GM23338 (cell line): Measurements from ENCODE around the gene PRR35. TPM values are rescaled to one million over a fixed set of nuclear protein-coding genes. Genes with fewer than 3 reads are reported as not detected.

Experiments
- ATAC-seq: fragments of 200-7000 bp; cut with Tn5 transposase; 3 replicates; pipeline ENCODE4 v1.9.1; 2020
- DNase-seq: peaks from one replicate; pipeline ENCODE4 v3.0.0-alpha.2; 2015; ENCODE audit warnings: low spot score
- H2AFZ ChIP-seq: fragments of 200-600 bp; sonication (generic); 2 replicates; pipeline ENCODE4 v1.8.0; 2016; ENCODE audit warnings: antibody characterized with exemption, mild to moderate bottlenecking, moderate library complexity
- H3F3A ChIP-seq: fragments of 200-600 bp; sonication (generic); replicated peaks from 2 replicates; pipeline ENCODE4 v1.8.0; 2017; ENCODE audit warnings: antibody characterized with exemption, mixed run types, low read depth
- H3K27ac ChIP-seq: fragments of 200-600 bp; sonication (generic); 2 replicates; pipeline ENCODE4 v1.6.1; 2016; ENCODE audit warnings: low read depth
- H3K27me3 ChIP-seq: fragments of 200-600 bp; sonication (generic); 2 replicates; pipeline ENCODE4 v1.8.0; 2016; ENCODE audit warnings: mild to moderate bottlenecking, mixed run types, moderate library complexity; ENCODE audit not compliant: insufficient read depth
- H3K36me3 ChIP-seq: fragments of 200-600 bp; sonication (generic); 2 replicates; pipeline ENCODE4 v1.8.0; 2016; ENCODE audit warnings: mild to moderate bottlenecking; ENCODE audit not compliant: insufficient read depth
- H3K4me1 ChIP-seq: fragments of 200-600 bp; sonication (generic); 2 replicates; pipeline ENCODE4 v1.8.0; 2016; ENCODE audit warnings: mild to moderate bottlenecking, moderate library complexity; ENCODE audit not compliant: insufficient read depth
- H3K4me2 ChIP-seq: fragments of 200-600 bp; sonication (generic); 2 replicates; pipeline ENCODE4 v1.7.1; 2017; ENCODE audit warnings: mixed run types
- H3K4me3 ChIP-seq: fragments of 200-600 bp; sonication (generic); 2 replicates; pipeline ENCODE4 v1.6.1; 2016; ENCODE audit warnings: mixed run types
- H3K79me2 ChIP-seq: fragments of 200-600 bp; sonication (generic); replicated peaks from 2 replicates; pipeline ENCODE4 v1.8.0; 2017; ENCODE audit warnings: mild to moderate bottlenecking; ENCODE audit not compliant: insufficient read depth
- H3K9me2 ChIP-seq: fragments of 200-600 bp; sonication (generic); 2 replicates; pipeline ENCODE4 v1.8.0; 2017; ENCODE audit not compliant: insufficient read depth
- H4K20me1 ChIP-seq: fragments of 200-600 bp; sonication (generic); replicated peaks from 2 replicates; pipeline ENCODE4 v1.8.0; 2017; ENCODE audit warnings: mild to moderate bottlenecking; ENCODE audit not compliant: insufficient read depth
- H3K27ac Mint-ChIP-seq: 2 replicates; pipeline ENCODE4 v1.8.0; 2020; ENCODE audit warnings: inconsistent platforms, mild to moderate bottlenecking, moderate library complexity, mixed read lengths
- H3K27me3 Mint-ChIP-seq: 3 replicates; pipeline ENCODE4 v1.8.0; 2022; ENCODE audit warnings: low read depth, mild to moderate bottlenecking, moderate library complexity, mixed read lengths, inconsistent platforms; ENCODE audit not compliant: insufficient read depth, poor library complexity
- H3K36me3 Mint-ChIP-seq: 3 replicates; pipeline ENCODE4 v1.8.0; 2021; ENCODE audit warnings: low read depth, mild to moderate bottlenecking, inconsistent platforms, moderate library complexity, mixed read lengths
- H3K4me1 Mint-ChIP-seq: 3 replicates; pipeline ENCODE4 v1.8.0; 2020; ENCODE audit warnings: mild to moderate bottlenecking, inconsistent platforms, mixed read lengths
- H3K4me3 Mint-ChIP-seq: 3 replicates; pipeline ENCODE4 v1.8.0; 2021; ENCODE audit warnings: moderate library complexity, mild to moderate bottlenecking, inconsistent platforms, mixed read lengths
- H3K9me3 Mint-ChIP-seq: 3 replicates; pipeline ENCODE4 v1.8.0; 2020; ENCODE audit warnings: moderate library complexity, mild to moderate bottlenecking, inconsistent platforms, mixed read lengths
- CREB1 ChIP-seq: fragments of 250-450 bp; sonication (Bioruptor Pico); IDR thresholded peaks from 2 replicates; pipeline ENCODE4 v1.5.0; 2020; ENCODE audit warnings: low read depth, mild to moderate bottlenecking, moderate library complexity
- EZH2phosphoT487 ChIP-seq: fragments of 200-600 bp; sonication (generic); IDR thresholded peaks from one replicate; pipeline ENCODE4 v1.8.1; 2018; ENCODE audit warnings: antibody characterized with exemption; ENCODE audit not compliant: unreplicated experiment
- REST ChIP-seq: IDR thresholded peaks from one replicate; pipeline ENCODE4 v1.6.1; 2018; ENCODE audit warnings: antibody characterized with exemption; ENCODE audit not compliant: unreplicated experiment
- ZNF462 ChIP-seq: fragments of 250-450 bp; sonication (Bioruptor Pico); IDR thresholded peaks from 2 replicates; pipeline ENCODE4 v1.5.0; 2020; ENCODE audit warnings: mild to moderate bottlenecking, moderate library complexity
- polyA plus RNA-seq: library from polyadenylated mRNA; unstranded; fragments of >200 nt; fragmentation: Nextera tagmentation; extraction: Ambion mirVana; gene quantifications from 2 replicates; pipeline ENCODE4 v1.2.1, GENCODE V29; 2016
- total RNA-seq: library from RNA; depleted of rRNA; stranded (reverse); fragments of >200 nt; shearing (Covaris generic); gene quantifications from 2 replicates; pipeline ENCODE4 v1.2.3, GENCODE V29; 2014

The PRR35 gene
- total and polyA plus RNA-seq, 2 experiments from 2014 or later: 0.32 to 1.4 TPM

GRCh38 chr16:558298-559020 lies 1.7 kb upstream of the PRR35 start:
- no peak overlapping the region for H3K4me2 ChIP-seq
- H3K9me3 Mint-ChIP-seq: no peaks in the 10 kb centered on the region
- no peaks in the 10 kb centered on the region for H3K36me3 ChIP-seq
- no peak overlapping the region for H3K27ac ChIP-seq
- H3K4me3 Mint-ChIP-seq: no peak overlapping the region
- H3K36me3 Mint-ChIP-seq: peaks cover 3% of the 10 kb centered on the region; the same call in 1 of the 3 replicates
- H3K4me1 ChIP-seq: no peaks in the 10 kb centered on the region; the same call in 1 of the 2 replicates
- no peak for TF ChIP-seq REST
- peaks cover 16% of the 10 kb centered on the region for H3K27me3 Mint-ChIP-seq
- 0 out of 2 replicates have a peak, but pooled peaks cover 3% of the 10 kb centered on the region for H3F3A ChIP-seq
- no peak overlapping the region for H3K27ac Mint-ChIP-seq
- DNase-seq (no peak), ATAC-seq (no peak)
- no peaks in the 10 kb centered on the region for H3K4me1 Mint-ChIP-seq
- no peaks in the 10 kb centered on the region for H3K9me2 ChIP-seq
- H4K20me1 ChIP-seq: no peaks in the 10 kb centered on the region; the same call in 1 of the 2 replicates
- no peak overlapping the region for H2AFZ ChIP-seq
- no peaks in the 10 kb centered on the region for H3K79me2 ChIP-seq
- peaks cover 34% of the 10 kb centered on the region for H3K27me3 ChIP-seq
- no peak overlapping the region for H3K4me3 ChIP-seq

GRCh38 chr16:559021-559380 lies 1.2 kb upstream of the PRR35 start:
- Histone ChIP-seq H2AFZ (no peak overlapping the region), H3K4me1 (no peaks in the 10 kb centered on the region; the same call in 1 of the 2 replicates), H3K9me2 (no peaks in the 10 kb centered on the region), H3K79me2 (no peaks in the 10 kb centered on the region), H3K4me2 (peak overlapping the region; percentile 80), H4K20me1 (no peaks in the 10 kb centered on the region; the same call in 1 of the 2 replicates), H3K27ac (no peak overlapping the region), H3K36me3 (no peaks in the 10 kb centered on the region), H3F3A (0 out of 2 replicates have a peak, but pooled peaks cover 3% of the 10 kb centered on the region), H3K27me3 (peaks cover 34% of the 10 kb centered on the region), H3K4me3 (peak overlapping the region; percentile 55; the same call in 1 of the 2 replicates)
- H3K9me3 Mint-ChIP-seq: no peaks in the 10 kb centered on the region
- ATAC-seq (no peak), DNase-seq (no peak)
- H3K27ac Mint-ChIP-seq: no peak overlapping the region
- peaks cover 3% of the 10 kb centered on the region; the same call in 1 of the 3 replicates for H3K36me3 Mint-ChIP-seq
- H3K27me3 Mint-ChIP-seq: peaks cover 16% of the 10 kb centered on the region
- no peaks in the 10 kb centered on the region for H3K4me1 Mint-ChIP-seq
- H3K4me3 Mint-ChIP-seq: 0 out of 3 replicates have a peak overlapping the region, but pooled peaks have one; percentile 42
- no peak for TF ChIP-seq EZH2phosphoT487
- TF ChIP-seq REST: no peak
- no peak for TF ChIP-seq ZNF462 (CRISPR knock-in tag)
- TF ChIP-seq CREB1: no peak
